GM21723 (cell line): ENCODE data around the gene ZBTB34.
A peak's percentile ranks its signal among the peaks of the same experiment; 100 is the strongest.

ENCODE experiments used
- ATAC-seq: cut with Tn5 transposase; IDR thresholded peaks from one replicate; pipeline ENCODE4 v1.9.1; 2021; ENCODE audit warnings: mild to moderate bottlenecking, moderate library complexity; ENCODE audit not compliant: unreplicated experiment

The ZBTB34 gene

GRCh38 chr9:126875756-126876510, 15.5 kb downstream of the ZBTB34 start:
- no peak for ATAC-seq

GRCh38 chr9:126876531-126876930, 16.1 kb downstream of the ZBTB34 start:
- ATAC-seq: no peak

GRCh38 chr9:126877418-126877817, 17.0 kb downstream of the ZBTB34 start:
- no peak for ATAC-seq

DNA sequence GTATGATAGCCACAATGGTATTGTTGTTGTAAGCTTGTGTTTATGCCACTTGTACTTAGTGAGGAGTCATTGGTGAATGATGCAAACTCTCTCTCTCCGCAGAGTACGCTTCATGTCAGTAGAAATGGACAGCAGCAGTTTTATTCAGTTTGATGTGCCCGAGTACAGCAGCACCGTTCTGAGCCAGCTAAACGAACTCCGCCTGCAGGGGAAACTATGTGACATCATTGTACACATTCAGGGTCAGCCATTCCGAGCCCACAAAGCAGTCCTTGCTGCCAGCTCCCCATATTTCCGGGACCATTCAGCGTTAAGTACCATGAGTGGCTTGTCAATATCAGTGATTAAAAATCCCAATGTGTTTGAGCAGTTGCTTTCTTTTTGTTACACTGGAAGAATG, 18.8 kb downstream of the ZBTB34 start:
- ATAC-seq: no peak

GRCh38 chr9:126880226-126880946, 19.9 kb downstream of the ZBTB34 start:
- ATAC-seq: no peak

DNA sequence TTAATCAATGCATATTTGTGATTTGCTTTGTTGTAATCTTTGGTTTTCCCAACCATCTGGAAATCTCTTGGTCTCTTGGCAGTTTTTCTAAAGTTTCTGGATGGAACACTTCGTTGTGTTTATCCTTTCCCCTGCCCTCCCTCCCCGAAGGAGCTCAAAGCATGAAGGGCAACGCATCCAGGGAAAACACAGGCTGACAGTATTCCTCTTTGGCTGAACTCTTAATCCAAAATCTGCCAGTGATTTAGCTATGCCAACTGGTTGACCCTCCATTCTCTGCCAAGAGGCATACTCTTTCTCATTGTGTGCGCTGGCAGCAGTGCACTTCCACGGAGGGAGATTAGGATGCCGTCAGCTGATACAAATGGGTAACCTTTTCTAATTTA, 20.5 kb downstream of the ZBTB34 start:
- ATAC-seq: no peak

GRCh38 chr9:126882746-126883145, 22.3 kb downstream of the ZBTB34 start:
- ATAC-seq: no peak

- no peak for ATAC-seq
Measured at GRCh38 chr9:126883636-126884035, 23.2 kb downstream of the ZBTB34 start.

DNA sequence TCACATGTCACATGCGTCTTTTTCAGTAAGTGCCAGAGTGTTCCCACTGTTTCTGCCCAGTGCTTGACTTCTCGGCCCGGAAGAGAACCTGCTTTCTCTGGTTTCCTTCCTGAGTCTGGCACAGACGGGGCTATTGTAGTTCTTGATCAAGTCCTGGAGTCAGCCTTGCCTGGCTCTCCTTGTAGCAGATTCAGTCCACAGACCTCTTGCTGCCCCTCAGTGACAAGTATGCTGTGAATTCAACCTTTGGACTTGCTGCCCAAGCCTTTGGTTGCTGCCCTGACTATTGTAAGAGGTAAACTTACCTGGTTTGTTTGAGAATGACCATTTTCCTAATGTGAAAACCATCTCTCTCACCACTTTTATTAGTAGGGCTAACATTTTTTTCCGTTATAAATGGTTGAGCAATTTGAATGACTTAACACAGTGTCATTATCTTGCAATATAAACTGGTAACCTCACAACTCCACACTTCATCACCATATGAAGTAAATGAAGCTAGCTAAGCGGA, 24.7 kb downstream of the ZBTB34 start:
- ATAC-seq: no peak

DNA sequence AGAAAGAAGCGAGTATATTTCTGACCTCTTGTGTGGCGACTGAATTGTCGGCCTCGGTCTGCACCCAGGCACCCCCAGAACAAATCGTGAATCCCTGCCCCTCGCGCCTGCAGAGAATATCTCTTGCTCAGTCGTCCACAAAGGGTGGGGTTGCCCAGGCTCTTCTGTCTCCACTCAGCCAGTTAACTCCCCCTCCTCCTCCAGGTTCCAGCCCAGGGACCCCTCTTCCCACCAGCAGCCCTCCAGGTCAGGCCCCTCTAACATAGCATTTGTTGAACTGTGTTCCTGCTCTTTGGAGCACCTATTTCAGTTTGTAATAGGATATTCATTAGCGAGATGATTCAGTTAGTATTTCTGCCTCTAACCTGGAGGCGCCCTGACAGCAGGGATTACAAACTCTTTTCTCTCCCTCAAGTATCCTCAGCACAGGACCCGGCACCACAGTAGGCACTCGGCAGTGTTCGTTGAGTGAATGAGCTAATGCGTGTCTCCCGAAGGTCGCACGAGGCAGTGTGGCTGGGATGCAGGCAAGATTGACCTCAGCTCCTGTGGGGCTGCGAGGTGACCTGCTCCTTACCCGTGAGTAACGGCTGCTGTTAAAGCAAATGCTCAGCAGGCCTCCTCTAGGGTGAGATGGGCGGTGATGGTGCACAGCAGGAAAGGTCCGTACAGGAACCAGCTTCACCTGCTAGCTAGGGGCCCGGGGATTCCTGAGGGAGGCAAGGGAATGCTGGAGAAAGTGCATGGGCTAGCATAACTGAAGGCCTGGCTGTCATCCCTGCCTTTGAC, 25.8 kb downstream of the ZBTB34 start:
- no peak for ATAC-seq

- ATAC-seq: no peak
Measured at GRCh38 chr9:126886897-126887296, 26.5 kb downstream of the ZBTB34 start.

- ATAC-seq: no peak
Measured at GRCh38 chr9:126891676-126892075, 31.2 kb downstream of the ZBTB34 start.

DNA sequence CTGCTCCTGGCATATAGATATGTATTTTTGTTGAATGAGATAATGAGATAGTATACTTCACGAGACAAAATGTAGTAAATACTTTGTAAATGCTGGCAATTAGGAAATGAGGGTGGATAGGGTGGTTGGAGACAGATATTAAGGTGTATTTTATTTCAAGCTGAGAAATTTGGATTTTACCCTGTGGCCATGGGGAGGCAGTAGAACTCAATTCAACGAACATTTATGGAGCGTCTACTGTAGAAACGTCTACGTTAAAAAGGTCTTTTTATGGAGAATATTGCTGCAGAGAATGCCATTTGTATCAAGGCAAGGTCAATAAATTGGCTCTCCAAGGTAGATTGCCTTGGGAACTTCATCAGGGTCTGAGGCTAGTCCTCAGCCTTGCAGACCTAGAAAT, 32.6 kb downstream of the ZBTB34 start:
- no peak for ATAC-seq

- ATAC-seq: no peak
Measured at GRCh38 chr9:126894052-126894603, 33.7 kb downstream of the ZBTB34 start.

DNA sequence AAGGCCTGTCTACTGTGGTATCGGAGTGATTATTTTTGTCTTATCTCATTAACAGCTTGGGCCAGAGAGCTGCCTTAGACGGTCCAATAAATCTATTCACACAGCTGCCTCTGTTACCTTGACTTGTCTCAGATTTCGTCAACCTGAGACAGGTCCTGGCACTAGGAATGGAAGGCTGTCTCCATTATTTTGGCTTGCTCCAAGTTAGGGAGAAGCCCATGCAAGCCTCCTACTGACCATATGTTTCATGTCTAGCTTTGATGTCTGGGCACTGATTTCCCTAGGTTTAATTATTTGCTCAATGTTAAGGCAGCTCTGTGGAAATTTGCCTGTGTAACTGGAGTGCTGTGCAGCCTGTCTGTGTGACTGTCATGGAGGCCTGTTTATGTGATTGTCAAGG, 41.8 kb downstream of the ZBTB34 start:
- ATAC-seq: no peak

DNA sequence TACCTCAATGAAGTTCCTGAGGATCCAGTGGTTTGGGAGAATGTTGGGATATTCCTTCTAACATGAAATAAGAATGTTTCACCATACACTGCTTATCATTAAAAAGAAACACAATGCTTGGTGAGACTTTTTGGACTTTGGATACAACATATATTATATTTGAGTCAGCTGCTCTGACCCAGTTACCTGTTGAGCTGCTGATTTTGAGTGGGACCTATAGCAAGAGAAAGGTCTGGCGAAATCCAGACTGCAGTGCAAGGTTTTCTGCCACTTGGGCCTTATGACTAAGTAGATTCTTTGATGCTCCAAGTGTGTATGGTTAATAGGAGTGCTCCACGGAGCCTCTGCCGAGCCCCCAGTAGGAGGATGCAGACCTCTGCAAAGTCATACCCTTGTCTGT, 44.1 kb downstream of the ZBTB34 start:
- ATAC-seq: no peak

DNA sequence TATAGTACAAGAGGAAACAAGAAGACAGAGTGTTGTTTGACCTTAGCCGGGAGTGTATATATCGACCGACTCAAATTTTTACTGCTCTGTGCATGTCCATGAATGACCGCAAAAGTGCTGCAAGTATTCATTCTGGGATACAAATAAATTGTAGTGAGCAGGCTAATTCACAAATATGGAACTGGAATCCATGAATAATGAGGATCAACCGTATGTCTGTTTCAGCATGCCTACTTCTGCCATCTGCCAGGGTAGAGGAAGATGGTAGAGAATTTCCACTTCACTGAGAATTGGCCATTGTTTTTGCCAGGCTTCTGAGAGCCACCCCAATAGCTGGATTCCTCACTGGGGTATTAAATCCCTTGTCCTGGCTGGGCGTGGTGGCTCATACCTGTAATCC, 45.7 kb downstream of the ZBTB34 start:
- ATAC-seq: no peak

DNA sequence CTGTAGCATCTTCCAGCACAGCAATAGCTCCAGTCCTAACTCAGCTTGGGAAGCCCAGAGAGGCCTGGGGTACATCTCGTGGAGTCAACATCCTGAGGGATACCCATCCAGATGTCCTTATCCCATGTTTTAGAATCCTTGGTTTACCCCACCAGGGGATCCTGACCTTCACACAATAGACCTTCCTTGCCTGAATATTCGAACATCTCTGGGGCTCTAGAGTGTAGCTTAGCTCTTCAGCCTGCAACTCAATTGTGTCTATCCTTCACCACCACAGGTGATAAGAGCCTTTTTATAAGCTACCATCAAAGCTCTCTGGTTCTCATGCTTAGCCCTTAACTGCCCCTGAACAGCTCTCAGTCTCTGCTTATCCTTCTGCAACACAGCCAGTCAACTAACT, 46.6 kb downstream of the ZBTB34 start:
- no peak for ATAC-seq

DNA sequence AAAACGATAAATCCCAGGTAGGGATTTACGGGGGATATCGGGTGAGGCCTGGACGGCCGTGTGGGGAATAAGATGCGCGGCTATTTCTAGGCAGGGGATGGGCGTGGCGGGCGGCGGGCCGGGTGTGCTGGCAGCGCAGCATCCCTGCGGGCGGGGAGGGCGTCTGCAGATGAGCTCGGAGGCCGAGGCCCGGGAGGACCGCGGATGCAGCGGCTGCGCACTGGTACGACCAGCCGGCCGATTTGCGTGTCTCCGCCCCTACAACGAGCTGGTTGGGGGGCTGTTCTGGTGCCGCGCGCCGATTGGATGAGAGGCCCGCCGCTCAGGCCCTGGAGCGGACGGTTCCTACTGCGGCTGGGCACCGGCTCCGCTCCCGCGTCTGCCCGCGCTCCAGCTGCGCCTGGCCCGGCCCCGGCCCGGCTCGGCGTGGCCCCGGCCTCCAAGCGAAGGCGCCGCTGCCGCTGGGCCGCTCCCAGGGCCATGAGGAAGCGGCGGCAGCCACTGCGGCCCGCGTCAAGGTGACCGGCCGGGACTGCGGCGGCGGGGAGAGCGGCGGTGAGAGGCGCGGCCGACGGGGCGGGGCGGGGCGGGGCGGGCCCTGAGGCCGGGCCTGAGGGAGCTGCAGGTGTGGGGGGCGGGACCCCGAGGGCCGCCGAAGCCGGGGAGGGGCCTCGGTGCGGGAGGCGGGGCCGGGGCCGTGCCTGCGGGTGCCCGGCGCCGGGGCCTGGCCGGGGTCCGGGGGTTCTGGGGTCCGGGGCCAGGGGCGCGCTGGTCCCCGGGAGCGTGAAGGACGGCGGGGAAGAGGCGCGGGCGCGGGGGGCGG, 54.2 kb downstream of the ZBTB34 start, which contains the start of gene RALGPS1:
Gene RALGPS1, plus strand, starts transcription at position 325 of the 823 bp plus-strand sequence. CDS start 47,508 bp downstream, outside the sequence.
- ATAC-seq: peak; percentile 98

DNA sequence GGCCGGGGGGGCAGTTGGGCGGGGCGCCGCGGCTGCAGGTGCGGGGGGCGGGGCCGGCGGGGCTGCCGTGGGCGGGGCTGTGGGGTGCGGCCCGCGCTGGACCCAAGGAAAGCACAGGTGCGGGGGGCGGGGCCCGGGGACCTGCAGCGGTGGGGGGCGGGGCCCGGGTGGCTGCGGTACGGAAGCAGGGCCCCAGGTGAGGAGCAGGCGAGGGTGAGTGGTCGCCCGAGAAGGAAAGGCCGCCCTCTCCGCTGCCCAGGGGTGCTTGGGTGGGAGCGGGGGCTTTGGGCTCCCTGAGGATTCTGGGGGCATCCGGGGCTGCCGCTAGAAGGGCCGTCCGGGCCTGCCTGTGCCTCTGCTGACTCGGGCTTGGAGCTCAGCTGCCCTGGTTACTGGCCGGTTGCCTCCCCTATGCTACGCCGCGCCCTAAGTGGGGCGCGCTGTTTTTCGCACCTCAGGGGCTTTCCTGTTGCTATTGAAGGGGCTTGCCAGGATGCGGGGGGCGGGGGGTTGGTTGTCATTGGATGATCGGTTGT, 54.9 kb downstream of the ZBTB34 start:
- ATAC-seq: peak; percentile 4
